G401.6 (cell line): ENCODE data around the gene ZNF507.
"Not testable (repeated sequence)": the region's sequence is repeated elsewhere in the genome, so short reads cannot be mapped to it uniquely, and the experiment has no call there.

Experiments used
- FAIRE-seq: peaks from 2 replicates; lab custom pipeline; 2012; peaks lifted over from hg19 to GRCh38; lab: Jason Lieb, UNC

Gene ZNF507

DNA sequence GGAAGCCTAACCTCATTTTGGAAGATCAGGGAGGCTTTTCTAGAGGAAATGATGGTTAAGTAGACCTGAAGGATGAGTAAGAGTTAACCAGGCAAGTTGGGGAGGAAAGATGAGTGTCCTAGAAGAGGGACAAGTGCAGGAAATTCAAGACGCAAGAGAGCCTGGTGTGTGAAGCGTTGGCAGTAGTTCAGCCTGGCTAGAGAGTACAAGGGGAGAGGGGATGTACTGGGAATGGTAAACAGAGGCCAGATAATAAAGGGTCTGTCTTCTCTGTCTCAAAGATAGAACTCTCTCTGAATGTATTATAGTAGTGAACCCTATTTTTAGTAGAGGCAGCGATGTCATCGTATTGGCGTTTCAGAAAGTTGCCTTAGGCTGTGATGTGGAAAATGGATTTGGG is 69.8 kb downstream of the ZNF507 start:
- no peak for FAIRE-seq

DNA sequence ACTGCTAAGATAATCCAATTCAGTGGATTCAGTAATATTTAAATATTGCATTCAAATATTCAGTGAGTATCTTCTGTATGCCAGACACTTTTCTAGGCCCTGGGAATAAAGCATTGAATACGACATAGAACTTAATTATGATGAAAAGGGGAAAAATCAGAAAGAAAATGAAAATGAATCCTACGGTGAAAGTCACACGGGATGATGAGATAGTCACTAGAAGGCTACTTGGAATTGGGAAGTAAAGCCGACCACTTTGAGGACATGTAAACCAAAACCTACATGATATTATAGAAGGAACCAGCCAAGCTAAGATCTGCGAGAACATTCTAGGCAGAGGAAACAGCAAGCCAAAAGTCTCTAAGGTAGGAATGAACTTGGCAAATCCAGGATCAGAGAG is 70.3 kb downstream of the ZNF507 start:
- FAIRE-seq = no peak

DNA sequence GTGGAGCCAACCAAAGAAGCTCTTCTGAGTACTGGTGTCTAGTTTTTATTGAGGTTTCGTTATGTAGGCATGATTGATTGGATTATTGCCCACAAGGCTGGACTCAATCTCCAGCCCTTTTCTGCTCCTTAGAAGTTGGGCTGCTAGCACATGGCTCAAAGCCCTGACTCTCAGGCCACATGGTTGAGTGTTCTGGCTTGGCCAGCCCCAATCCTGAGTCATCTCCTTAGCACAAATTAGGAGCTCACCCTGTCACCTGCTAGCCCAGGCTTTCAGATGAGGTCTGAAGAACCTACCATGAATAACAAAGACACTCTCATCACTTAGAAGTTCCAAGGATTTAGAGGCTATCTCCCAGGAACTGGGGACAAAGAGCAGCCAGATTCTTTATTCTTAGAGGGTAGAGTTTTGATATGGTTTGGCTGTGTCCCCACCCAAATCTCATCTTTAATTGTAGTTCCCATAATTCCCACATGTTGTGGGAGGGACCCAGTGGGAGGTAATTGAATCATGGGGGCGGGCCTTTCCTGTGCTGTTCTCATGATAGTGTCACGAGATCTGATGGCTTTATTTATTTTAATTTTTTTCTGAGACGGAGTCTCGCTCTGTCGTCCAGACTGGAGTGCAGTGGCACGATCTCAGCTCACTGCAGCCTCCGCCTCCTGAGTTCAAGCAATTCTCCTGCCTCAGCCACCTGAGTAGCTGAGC is 71.5 kb downstream of the ZNF507 start:
- FAIRE-seq = no peak

DNA sequence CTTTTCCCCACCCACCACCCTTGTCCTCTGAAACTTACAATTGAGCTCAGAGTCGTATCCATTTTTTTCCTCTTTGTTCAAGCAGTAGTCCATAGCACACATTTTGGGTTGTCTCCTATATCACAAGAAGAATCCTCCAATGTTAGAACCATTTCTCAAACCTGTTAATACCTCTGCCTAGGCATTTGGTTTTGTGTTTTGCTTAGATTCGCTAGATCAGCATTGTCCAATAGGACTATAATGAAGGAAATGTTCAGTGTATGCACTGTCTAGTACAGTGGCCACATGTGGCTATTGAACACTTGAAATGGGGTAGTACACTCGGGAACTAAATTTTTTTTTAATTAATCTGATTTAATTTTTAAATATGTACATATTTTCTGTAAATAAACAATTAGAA is 72.7 kb downstream of the ZNF507 start:
- FAIRE-seq = no peak

DNA sequence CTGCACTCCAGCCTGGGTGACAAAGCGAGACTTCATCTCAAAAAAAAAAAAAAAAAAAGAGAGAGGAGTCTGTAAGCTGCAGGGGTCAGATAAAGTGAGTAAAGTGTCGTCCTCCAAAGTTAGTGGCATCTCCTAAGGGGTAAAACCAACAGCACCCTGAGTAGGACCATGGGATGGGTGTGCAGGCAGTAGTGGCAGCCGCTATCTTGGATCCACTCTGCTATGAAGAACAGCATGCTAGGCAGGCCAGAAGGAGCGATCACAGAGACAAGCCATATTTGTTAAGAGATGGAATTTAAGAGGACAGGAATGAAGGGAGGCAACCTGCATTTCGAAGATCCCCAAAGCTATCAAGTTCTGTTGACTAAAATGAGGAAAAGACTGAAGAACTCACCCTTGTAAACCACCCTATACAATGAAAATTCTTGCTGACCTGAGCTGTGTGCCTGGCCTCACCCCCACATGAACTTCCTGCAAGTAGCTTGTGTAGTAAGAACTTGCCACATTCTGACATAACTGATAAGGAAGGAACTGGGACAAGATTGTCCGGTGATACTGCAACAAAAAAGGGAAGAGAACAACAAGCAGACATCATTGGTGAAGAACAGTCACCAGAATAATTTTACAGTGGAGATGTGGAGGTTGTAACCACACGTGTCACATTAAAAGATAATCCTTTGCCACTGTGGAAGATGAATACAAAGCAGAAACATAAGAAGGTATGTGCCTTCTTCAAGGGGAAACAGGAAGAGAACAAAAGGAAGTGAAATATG is 76.4 kb downstream of the ZNF507 start:
- no peak for FAIRE-seq

DNA sequence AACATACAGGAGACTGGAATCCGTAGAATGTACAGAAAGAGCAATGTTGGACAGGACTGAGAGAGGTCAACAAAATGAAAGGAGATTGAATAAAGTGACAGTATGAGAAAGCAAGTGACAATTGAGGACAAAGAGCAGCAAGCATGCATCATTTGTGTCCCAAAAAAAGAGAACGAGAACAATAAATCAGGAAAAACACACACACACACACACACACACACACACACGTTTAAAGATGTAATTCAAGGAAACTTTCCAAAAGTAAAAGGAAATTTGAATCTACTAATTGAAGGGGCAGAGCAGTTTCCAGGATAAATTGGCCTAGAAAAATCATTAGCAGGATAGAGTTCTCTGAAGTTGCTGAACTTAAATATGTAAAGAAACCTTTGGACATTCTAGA is 77.0 kb downstream of the ZNF507 start:
- FAIRE-seq = no peak

DNA sequence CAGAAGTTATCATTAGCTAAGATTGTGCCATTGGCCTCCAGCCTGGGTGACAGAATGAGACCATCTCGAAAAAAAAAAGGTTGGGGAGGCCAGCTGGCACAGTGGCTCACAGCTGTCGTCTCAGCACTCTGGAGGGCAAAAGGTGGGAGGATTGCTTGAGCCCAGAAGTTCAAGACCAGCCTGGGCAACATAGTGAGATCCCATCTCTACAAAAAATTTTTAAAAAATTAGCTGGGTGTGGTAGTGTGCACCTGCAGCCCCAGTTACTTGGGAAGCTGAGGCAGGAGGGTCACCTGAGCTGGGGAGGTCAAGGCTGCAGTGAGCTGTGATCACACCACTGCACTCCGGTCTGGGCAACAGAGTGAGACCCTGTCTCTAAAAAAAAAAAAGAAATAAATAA is 78.5 kb downstream of the ZNF507 start:
- FAIRE-seq = not testable (repeated sequence)

DNA sequence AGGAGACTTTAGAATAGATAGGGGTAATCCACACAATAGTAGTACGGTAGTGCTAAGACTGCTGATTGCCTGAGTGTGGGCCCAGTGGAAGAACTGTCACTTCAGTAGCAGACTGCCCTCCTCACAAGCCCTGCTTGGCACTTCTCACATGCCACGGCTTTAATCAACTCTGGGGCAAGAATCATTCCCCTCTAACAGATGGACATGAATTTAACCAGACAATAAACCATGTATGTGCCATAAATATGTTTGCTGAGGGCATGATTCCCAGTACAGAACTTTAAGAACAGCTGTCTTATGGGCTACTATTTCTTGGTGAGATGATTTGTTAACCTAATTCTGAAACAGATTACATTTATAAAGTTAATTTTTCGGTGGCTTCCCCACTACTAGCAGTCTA is 82.1 kb downstream of the ZNF507 start:
- no peak for FAIRE-seq

DNA sequence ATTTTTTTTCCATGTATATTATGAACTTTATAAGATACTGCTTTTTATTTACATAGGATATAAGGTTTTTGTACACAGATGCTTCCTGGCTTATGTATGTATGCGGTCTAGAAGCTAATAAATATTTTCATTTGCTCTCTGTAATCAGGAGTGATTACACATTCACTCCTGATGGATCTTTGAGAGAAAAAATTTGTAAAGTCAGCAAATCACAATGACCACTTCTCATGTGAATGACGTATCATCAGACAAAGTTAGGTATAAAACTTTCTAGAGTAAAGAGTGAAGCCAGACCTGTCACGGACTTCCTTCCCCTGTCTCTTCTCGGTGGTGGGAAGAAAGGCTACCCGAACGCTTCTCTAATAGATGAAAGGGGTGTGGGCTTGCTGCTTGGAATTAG is 91.3 kb downstream of the ZNF507 start:
- no peak for FAIRE-seq

DNA sequence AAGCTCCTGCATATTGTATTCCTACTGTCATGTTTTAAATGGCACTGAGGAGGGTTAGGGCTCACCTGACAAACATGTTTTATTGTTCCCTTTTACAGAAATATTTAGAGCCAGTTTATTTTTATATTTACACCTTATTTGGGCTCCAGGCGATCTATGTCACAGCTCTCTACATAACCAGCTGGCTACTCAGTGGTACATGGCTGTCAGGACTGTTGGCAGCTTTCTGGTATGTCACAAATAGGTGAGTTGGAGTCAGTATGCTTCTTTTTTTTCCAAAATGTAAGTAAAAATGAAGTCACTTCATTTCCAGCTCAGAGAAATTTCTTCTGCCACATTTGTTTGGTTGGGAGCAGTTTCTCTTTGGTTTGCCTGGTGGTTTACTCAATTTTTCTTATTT is 91.7 kb downstream of the ZNF507 start:
- FAIRE-seq = no peak
